HCT116 (cell line): ENCODE measurements around the gene KANSL1.

Experiments used
- CEBPB ChIP-seq: IDR thresholded peaks from 2 replicates; pipeline ENCODE4 v1.6.1; 2012; ENCODE audit warnings: low read depth
- CTCF ChIP-seq, 3 experiments: fragments of 200-600 bp in 1 of 3; sonication (generic) in 1 of 3; IDR thresholded peaks in 2 of 3; conservative IDR thresholded peaks in 1 of 3; 2 replicates each; pipeline ENCODE4 v1.5.1; 2012 to 2017; ENCODE audit warnings: low read depth in 2 of 3, low read length in 2 of 3, antibody characterized with exemption in 1 of 3, borderline replicate concordance in 1 of 3, control low read depth in 1 of 3, mild to moderate bottlenecking in 1 of 3, mixed read lengths in 1 of 3, mixed run types in 1 of 3, moderate library complexity in 1 of 3; ENCODE audit not compliant: insufficient read depth in 1 of 3
- EZH2 ChIP-seq: fragments of 200-600 bp; sonication (generic); IDR thresholded peaks from 2 replicates; pipeline ENCODE4 v1.6.1; 2017; ENCODE audit warnings: antibody characterized with exemption, mixed run types
- EZH2phosphoT487 ChIP-seq: fragments of 200-600 bp; IDR thresholded peaks from 2 replicates; pipeline ENCODE4 v1.6.1; 2018; ENCODE audit warnings: antibody characterized with exemption, borderline replicate concordance
- FOSL1 ChIP-seq: IDR thresholded peaks from 2 replicates; pipeline ENCODE4 v1.6.1; 2012; ENCODE audit warnings: low read depth
- MAX ChIP-seq: IDR thresholded peaks from 2 replicates; pipeline ENCODE4 v1.6.1; 2012
- POLR2A ChIP-seq: IDR thresholded peaks from 2 replicates; pipeline ENCODE4 v1.7.0; 2011; ENCODE audit warnings: borderline replicate concordance; ENCODE audit not compliant: insufficient read depth, insufficient read length; ENCODE audit errors: extremely low read depth
- REST ChIP-seq: IDR thresholded peaks from 2 replicates; pipeline ENCODE4 v1.6.1; 2012; ENCODE audit warnings: low read depth
- YY1 ChIP-seq: IDR thresholded peaks from 2 replicates; pipeline ENCODE4 v1.6.1; 2011; ENCODE audit warnings: low read length, low read depth, moderate library complexity, mild to moderate bottlenecking; ENCODE audit not compliant: insufficient replicate concordance; ENCODE audit errors: extremely low read depth
- ZBTB33 ChIP-seq: IDR thresholded peaks from 2 replicates; pipeline ENCODE4 v1.6.1; 2011; ENCODE audit warnings: mild to moderate bottlenecking, low read length, moderate library complexity; ENCODE audit not compliant: insufficient replicate concordance; ENCODE audit errors: extremely low read depth
- ZNF274 ChIP-seq: fragments of 200-500 bp; sonication (Bioruptor generic); IDR thresholded peaks from 2 replicates; pipeline ENCODE4 v1.6.1; 2014; ENCODE audit warnings: mild to moderate bottlenecking, low read depth, low read length, inconsistent platforms

- TF ChIP-seq CEBPB: no peak
- TF ChIP-seq EZH2: no peak
- TF ChIP-seq ZNF274: no peak
- no peak for TF ChIP-seq EZH2phosphoT487
- no peak for TF ChIP-seq CTCF (IDR thresholded peaks at IDR 0.05 in 2 of 3, conservative IDR thresholded peaks at IDR 0.05 in 1 of 3; ENCODE audit: borderline replicate concordance in 1 of 3, insufficient read depth in 1 of 3, low read depth in 2 of 3, low read length in 2 of 3)
- no peak for TF ChIP-seq REST
- no peak for TF ChIP-seq MAX
- TF ChIP-seq POLR2A: no peak
- TF ChIP-seq YY1: no peak
- no peak for TF ChIP-seq ZBTB33
- no peak for TF ChIP-seq FOSL1
Measured at GRCh38 chr17:46078675-46079074, 114.6 kb downstream of the KANSL1 start.
